ENCODE measurements around the gene TMCC1.
"Not testable (repeated sequence)": the region's sequence is repeated elsewhere in the genome, so short reads cannot be mapped to it uniquely, and the experiment has no call there.

TMCC1 gene

DNA sequence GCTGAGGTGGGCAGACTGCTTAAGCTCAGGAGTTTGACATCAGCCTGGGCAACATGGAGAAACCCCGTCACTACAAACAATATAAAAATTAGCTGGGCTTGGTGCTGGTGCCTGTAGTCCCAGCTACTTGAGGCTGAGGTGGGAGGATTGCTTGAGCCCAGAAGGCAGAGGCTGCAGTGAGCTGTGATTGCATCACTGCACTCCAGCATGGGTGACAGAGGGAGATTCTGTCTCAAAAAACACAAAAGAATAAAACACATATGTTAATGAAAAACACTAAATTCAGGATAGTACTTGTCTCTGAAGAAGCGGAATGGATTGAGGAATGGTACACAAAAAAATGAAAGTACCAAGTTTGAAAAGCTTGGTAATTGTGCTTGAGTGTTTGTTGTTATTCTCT, 159.1 kb downstream of the TMCC1 start:
- DNase-seq (ENCODE audit: low read depth in 2 of 2, low spot score in 1 of 2): no peak

DNA sequence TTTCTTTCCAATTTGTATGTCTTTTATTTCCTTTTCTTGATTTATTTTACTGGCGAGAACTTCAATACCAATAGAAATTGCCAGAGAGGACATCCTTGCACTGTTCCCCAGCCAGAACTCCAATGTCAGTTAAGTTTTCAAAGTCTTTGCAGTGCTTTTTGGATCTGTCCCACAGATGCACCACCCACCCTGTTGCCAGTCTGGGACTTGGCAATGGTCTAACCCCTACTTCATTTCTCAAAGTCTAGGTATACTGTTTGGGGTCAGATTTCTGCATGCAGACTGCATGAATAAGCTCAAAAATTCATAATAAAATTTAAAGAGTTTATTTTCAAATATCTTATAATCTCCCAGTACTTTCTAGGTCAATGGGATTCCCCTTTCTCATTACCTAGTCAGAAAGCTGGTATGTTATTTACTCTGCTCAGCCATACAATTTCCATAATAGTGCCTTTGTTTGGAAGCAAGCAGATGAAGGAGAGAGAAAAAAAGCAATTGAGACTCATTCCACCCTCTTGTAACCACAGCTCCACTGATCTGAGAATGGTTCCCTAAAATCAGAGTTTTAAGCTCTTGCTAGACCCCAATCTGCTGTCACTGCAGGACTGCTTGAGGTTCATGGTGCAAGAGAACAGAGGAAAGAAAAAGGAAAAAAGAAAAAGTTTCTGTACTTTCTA, 161.2 kb downstream of the TMCC1 start:
- DNase-seq (ENCODE audit: low read depth in 2 of 2, low spot score in 1 of 2): no peak

DNA sequence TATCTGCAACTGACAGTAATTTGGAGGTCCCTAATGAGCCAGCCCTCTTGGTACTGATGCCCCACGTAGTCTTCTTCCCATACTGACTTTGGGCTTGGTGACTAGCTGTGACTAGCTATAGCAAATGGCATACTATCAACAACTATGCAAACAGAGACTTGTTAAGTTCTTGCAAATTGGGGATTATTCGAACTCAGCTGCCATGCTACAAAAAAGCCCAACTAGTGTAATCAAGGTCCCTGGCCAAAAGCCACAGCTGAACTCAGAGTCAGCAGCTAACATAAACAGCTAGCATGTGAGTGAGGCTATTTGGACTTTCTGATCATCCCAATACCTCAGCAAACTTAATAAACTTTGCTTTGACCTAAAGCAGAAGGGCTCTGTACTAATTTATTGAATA, 165.8 kb downstream of the TMCC1 start:
- no peak for DNase-seq (ENCODE audit: low read depth in 2 of 2, low spot score in 1 of 2)

DNA sequence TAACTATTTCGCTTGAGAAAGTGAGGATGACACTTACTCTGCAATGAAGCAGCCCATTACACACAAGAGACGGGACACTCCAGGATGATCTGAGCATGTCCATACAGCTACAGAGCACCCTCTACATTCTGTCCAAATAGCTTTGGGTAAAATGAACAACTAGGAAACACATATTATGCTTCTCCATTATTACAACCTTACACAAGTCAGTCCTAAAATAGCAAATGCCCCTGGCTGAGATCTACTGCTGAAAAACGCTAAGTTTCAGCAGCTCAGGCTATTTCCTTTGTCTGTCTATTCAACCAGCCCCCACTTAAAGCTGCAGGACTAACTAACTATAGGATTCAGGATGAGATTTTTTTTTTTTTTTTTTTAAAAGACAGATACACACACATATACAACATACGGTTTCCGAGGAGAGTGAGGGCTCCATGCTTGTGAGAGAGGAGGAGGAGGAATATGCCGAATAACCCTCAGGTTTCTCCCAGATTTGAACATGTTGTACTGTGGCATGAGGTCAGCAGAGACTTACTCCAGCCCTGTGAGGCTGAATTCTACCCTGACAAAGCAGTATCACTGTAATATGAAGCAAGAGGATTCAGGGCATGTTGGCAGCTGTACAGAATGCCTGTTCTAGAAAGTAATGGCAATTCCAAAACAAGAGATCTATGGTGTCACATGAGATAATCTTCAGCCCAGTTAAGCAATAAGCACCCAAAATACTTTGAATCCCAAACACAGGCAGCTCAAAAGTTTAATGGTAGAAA, 169.8 kb downstream of the TMCC1 start:
- DNase-seq (ENCODE audit: low read depth in 2 of 2, low spot score in 1 of 2): no peak

DNA sequence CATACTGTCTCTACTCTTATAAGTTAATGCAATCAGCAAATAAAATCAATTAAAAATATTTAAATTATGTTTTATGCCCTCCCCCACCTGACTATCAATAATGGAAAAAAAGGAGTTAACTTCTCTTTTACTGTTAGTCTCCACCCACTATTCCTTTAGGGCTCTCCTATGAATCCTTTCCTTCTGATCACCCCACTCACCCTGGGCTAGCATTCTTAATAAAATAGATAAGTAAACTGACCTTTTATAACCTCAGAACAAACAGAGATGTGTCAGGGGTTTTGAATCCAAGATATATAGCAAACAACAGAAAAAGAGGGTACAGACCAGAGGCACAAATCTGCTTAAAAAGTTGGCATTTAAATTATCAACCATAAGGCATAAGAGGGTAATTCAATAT, 171.0 kb downstream of the TMCC1 start:
- no peak for DNase-seq (ENCODE audit: low read depth in 2 of 2, low spot score in 1 of 2)

GRCh38 chr3:129718201-129718600, 175.3 kb downstream of the TMCC1 start:
- DNase-seq (ENCODE audit: low read depth in 2 of 2, low spot score in 1 of 2): no peak

DNA sequence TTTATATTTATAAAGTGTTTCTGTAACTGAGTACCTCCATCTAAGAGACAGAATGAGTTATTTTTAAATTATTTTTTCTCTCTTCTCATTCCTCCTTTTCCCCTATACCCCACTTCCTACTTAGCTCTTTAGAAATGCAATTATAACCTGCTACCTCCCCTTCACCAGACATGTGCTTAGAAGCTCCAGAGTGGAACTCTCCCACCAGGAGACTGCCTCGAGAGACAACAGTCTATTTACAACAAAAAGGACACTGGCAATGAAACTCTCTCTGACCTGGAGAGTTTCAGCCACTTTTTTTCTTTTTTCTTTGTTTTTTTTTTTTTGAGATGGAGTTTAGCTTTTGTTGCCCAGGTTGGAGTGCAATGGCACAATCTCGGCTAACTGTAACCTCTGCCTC, 177.7 kb downstream of the TMCC1 start:
- no peak for DNase-seq (ENCODE audit: low read depth in 2 of 2, low spot score in 1 of 2)

DNA sequence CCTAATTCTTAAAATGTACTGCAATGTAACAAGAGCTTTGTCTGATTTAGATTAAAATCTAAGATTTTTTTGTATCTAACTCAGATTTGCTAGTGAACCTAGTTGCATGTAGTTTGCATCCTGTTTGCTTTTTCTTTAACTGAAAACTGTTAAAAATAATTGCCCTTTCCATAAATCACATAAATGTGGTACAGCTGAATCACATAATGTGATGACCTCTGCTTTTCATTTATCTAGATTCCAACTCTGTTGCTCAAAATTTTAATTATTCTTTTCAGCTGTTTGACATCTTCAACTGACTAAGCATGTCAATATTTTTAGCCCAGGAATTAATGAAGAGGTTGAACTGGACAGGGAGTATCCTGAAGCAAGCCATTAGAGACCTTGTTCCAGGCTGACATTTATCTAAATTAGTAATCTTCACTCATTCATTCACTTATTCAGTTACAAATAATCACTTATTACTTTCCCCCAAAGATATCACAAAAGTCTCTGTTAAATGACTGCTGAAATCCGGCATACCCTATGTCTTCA, 185.1 kb downstream of the TMCC1 start:
- DNase-seq (ENCODE audit: low read depth in 2 of 2, low spot score in 1 of 2): no peak

- DNase-seq (ENCODE audit: low read depth in 2 of 2, low spot score in 1 of 2): no peak
These were observed 188.2 kb downstream of the TMCC1 start for GRCh38 chr3:129705274-129705673.

DNA sequence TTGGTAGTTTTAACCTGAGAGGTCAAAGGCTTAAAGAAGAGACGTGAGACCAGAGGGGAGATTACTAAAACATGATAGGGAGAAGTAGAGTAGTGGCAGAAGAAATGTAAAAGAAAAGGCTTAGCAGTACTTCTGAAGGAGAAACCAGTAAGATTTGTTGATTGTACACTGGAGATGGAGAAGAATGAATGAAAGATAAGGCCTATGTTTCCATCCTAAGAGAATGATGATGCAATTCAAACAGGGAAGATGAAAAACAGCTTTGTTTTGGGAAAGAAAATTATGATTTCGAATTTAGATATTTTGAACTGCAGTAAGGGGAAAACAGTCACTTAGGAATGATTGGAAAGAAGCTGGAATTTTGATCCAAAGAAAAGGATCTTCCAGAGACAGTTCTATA, 189.6 kb downstream of the TMCC1 start:
- DNase-seq (ENCODE audit: low read depth in 2 of 2, low spot score in 1 of 2): no peak

DNA sequence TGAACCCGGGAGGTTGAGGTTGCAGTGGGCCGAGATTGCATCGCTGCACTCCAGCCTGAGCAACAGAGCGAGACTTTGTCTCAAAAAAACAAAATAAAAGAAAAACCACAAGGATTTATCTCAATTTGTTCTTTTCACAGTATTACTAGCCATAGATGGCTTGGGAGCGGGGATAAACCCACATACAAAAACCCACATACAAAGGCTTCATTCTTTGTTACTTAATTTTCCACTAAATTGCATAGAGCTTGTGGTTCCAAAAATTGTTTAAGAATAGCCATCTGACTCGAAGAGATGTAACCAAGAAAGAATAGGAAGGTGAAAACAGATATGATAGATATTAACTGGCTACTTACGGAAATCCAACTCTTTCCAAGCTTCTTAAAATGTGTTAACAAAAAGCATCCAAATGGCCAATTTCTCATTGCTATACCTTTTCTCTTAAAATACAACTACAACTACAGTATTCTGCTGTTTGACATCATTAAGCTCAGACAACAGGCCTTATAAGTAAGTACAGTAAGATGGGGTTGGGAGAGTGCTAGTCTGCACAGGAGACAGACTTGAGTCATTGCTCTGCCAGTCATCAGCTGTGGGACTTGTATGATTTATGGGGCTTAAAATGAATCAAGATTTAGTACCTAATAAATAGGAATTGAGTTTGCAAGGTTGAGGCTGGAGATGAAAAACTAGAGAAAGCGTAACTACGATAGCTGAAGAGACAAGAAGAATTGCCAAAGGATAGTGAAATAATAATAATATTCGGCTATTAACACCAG, 190.4 kb downstream of the TMCC1 start:
- no peak for DNase-seq (ENCODE audit: low read depth in 2 of 2, low spot score in 1 of 2)

- DNase-seq (ENCODE audit: low read depth in 2 of 2, low spot score in 1 of 2): no peak
These were observed 192.3 kb downstream of the TMCC1 start for GRCh38 chr3:129701161-129701560.

GRCh38 chr3:129699612-129700011, 193.9 kb downstream of the TMCC1 start:
- no peak for DNase-seq (ENCODE audit: low read depth in 2 of 2, low spot score in 1 of 2)

GRCh38 chr3:129699199-129699598, 194.3 kb downstream of the TMCC1 start:
- no peak for DNase-seq (ENCODE audit: low read depth in 2 of 2, low spot score in 1 of 2)

GRCh38 chr3:129697229-129697969, 196.1 kb downstream of the TMCC1 start:
- no peak for DNase-seq (ENCODE audit: low read depth in 2 of 2, low spot score in 1 of 2)

DNA sequence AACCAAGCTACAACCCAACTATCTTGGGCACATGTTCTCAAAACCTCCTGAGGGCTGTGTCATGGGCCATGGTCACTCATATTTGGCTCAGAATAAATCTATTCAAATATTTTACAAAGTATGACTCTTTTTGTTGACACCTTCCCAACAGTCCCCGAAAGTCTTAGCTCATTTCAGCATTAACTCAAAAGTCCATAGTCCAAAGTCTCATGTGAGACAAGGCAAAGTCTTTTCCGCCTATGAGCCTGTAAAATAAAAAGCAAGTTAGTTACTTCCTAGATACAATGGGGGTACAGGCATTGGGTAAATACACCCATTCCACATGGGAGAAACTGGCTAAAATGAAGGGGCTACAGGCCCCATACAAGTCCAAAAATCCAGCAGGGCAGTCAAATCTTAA, 197.1 kb downstream of the TMCC1 start:
- not testable (repeated sequence) for DNase-seq (ENCODE audit: low read depth in 2 of 2, low spot score in 1 of 2)

DNA sequence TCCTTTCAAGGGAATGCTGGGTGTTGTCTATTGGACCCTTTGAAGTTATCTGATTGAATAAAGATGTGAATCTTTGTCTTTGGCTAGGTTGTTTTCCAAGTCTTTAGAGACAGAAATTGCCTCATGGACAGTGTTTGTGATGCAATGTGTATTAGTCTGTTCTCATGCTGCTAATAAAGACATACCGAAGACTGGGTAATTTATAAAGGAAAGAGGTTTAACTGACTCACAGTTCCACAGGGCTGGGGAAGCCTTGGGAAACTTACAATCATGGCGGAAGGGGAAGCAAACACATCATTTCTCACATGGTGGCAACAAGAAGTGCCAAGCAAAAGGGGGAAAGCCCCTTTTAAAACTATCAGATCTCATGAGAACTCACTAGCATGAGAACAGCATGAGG, 198.3 kb downstream of the TMCC1 start:
- DNase-seq (ENCODE audit: low read depth in 2 of 2, low spot score in 1 of 2): no peak

GRCh38 chr3:129694228-129694627, 199.3 kb downstream of the TMCC1 start:
- no peak for DNase-seq (ENCODE audit: low read depth in 2 of 2, low spot score in 1 of 2)

DNA sequence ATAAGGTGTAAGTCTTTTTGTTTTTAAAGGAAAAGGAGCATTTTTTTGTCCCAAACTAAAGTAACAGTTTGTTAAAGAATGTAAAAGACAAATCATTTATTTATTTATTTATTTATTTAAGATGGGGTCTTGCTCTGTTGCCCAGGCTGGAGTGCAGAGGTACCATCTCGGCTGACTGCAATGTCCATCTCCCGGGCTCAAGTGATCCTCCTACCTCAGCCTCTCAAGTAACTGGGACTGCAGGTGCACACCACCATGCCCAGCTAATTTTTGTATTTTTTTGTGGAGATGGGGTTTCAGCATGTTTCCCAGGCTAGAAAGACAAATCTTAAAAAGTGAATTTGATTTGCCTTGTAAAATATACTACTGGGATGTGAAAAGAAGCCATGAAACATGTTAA, 200.8 kb downstream of the TMCC1 start:
- DNase-seq (ENCODE audit: low read depth in 2 of 2, low spot score in 1 of 2): no peak

- no peak for DNase-seq (ENCODE audit: low read depth in 2 of 2, low spot score in 1 of 2)
These were observed 202.5 kb downstream of the TMCC1 start for GRCh38 chr3:129690963-129691362.

GRCh38 chr3:129690406-129690805, 203.1 kb downstream of the TMCC1 start:
- DNase-seq (ENCODE audit: low read depth in 2 of 2, low spot score in 1 of 2): no peak
